Mesothelial cell of epicardium (in vitro differentiated cells): ENCODE measurements around the gene PLCL2. TPM values are rescaled to one million over a fixed set of nuclear protein-coding genes. Genes with fewer than 3 reads are reported as not detected.

ENCODE experiments used
- DNase-seq, 2 experiments: peaks; one replicate each; pipeline ENCODE4 v3.0.0; 2021; ENCODE audit warnings: low spot score in 2 of 2; ENCODE audit not compliant: unreplicated experiment in 2 of 2
- H3K27ac Mint-ChIP-seq: 2 replicates; pipeline ENCODE4 v1.8.0; 2021; ENCODE audit warnings: mixed read lengths
- H3K27me3 Mint-ChIP-seq: 2 replicates; pipeline ENCODE4 v1.8.0; 2021; ENCODE audit warnings: low read depth, mixed read lengths
- H3K36me3 Mint-ChIP-seq: 2 replicates; pipeline ENCODE4 v1.8.0; 2021; ENCODE audit warnings: mixed read lengths
- H3K4me1 Mint-ChIP-seq: 2 replicates; pipeline ENCODE4 v1.8.0; 2021; ENCODE audit warnings: mixed read lengths
- H3K4me3 Mint-ChIP-seq: 2 replicates; pipeline ENCODE4 v1.8.0; 2021; ENCODE audit warnings: mild to moderate bottlenecking, moderate library complexity, mixed read lengths
- H3K9me3 Mint-ChIP-seq: 2 replicates; pipeline ENCODE4 v1.8.0; 2021; ENCODE audit warnings: mixed read lengths
- total RNA-seq: library from RNA; stranded (reverse); gene quantifications from 3 replicates; pipeline ENCODE4 v1.2.1, GENCODE V29; 2021
- TF ChIP-seq, protein P1 (sequence below): fragments of 200-600 bp; sonication (generic); IDR thresholded peaks from one replicate; pipeline ENCODE4 v1.5.0; 2021; ENCODE audit warnings: antibody characterized with exemption; ENCODE audit not compliant: unreplicated experiment

The PLCL2 gene
- total RNA-seq, 1 donor from 2014 or later = 3.6 TPM

DNA sequence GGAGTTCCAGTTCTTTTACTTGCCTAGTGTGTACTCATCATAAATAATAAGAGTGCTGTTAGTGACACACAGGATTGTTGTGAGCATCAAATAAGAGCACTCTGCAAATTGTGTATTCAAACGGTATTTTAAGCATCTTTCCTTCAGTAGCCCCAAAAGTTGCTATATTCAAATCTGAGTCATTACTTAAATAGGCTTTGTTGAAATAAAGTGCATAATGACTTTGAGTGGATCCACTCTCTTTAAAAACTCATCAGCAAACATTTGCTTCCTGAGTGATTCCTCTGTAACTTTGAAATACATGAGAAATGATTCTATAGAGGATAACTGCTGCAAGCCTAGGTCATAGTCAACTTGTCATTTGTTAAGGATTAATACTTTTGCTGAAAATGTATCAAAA lies 29.3 kb upstream of the PLCL2 start:
- Mint-ChIP-seq H3K4me1 (no peaks in the 10 kb centered on the region), H3K27me3 (peaks cover 9% of the 10 kb centered on the region), H3K36me3 (no peaks in the 10 kb centered on the region), H3K9me3 (no peaks in the 10 kb centered on the region), H3K4me3 (no peak overlapping the region), H3K27ac (no peak overlapping the region)
- TF ChIP-seq, protein P1, sequence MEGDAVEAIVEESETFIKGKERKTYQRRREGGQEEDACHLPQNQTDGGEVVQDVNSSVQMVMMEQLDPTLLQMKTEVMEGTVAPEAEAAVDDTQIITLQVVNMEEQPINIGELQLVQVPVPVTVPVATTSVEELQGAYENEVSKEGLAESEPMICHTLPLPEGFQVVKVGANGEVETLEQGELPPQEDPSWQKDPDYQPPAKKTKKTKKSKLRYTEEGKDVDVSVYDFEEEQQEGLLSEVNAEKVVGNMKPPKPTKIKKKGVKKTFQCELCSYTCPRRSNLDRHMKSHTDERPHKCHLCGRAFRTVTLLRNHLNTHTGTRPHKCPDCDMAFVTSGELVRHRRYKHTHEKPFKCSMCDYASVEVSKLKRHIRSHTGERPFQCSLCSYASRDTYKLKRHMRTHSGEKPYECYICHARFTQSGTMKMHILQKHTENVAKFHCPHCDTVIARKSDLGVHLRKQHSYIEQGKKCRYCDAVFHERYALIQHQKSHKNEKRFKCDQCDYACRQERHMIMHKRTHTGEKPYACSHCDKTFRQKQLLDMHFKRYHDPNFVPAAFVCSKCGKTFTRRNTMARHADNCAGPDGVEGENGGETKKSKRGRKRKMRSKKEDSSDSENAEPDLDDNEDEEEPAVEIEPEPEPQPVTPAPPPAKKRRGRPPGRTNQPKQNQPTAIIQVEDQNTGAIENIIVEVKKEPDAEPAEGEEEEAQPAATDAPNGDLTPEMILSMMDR = no peak
- no peak for DNase-seq

DNA sequence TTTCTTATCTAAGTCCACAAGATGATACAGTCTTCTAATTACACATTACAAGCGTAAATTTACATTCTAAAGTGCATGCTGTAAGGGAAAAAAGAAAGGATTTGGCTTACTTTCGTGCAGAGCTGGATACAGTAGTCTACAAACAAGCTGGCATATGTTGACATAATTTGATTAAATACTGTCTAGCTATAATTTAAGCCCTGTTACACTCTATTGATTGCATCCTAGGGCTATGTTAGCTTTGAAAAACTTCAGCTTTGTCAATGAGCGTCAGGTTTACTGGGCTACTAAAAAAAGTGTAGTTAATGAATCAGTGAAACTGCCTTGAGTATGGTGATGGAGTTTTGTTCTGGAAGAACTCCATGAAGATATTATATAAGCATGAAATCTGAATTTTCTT lies 24.5 kb upstream of the PLCL2 start:
- no peak overlapping the region for H3K27ac Mint-ChIP-seq
- H3K4me1 Mint-ChIP-seq = no peaks in the 10 kb centered on the region
- no peaks in the 10 kb centered on the region for H3K9me3 Mint-ChIP-seq
- H3K36me3 Mint-ChIP-seq = no peaks in the 10 kb centered on the region
- TF ChIP-seq, protein P1 = no peak
- H3K4me3 Mint-ChIP-seq = no peak overlapping the region
- no peak for DNase-seq
- H3K27me3 Mint-ChIP-seq = peaks cover 8% of the 10 kb centered on the region

DNA sequence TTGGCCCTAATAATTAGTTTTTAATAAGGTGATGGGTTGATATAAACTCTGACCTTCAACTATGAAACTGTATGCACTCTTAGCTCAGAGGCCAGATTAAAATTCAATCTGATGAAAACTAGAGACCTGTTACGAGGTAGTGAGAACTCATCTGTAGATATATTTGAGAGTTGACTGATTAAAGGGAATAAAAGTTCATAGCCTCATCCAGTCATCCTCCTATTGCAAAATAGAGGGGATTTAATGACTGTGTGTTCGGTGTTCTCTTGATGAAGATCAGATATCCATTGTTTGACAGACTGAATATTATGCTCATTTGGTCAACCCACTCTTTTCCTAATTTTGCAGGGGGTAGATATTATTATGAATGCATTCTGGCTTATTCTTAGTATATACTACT lies 23.3 kb upstream of the PLCL2 start:
- Mint-ChIP-seq H3K9me3 (no peaks in the 10 kb centered on the region), H3K36me3 (no peaks in the 10 kb centered on the region), H3K4me3 (no peak overlapping the region), H3K27ac (no peak overlapping the region), H3K27me3 (peaks cover 9% of the 10 kb centered on the region), H3K4me1 (no peaks in the 10 kb centered on the region)
- TF ChIP-seq, protein P1 = no peak
- DNase-seq = no peak

DNA sequence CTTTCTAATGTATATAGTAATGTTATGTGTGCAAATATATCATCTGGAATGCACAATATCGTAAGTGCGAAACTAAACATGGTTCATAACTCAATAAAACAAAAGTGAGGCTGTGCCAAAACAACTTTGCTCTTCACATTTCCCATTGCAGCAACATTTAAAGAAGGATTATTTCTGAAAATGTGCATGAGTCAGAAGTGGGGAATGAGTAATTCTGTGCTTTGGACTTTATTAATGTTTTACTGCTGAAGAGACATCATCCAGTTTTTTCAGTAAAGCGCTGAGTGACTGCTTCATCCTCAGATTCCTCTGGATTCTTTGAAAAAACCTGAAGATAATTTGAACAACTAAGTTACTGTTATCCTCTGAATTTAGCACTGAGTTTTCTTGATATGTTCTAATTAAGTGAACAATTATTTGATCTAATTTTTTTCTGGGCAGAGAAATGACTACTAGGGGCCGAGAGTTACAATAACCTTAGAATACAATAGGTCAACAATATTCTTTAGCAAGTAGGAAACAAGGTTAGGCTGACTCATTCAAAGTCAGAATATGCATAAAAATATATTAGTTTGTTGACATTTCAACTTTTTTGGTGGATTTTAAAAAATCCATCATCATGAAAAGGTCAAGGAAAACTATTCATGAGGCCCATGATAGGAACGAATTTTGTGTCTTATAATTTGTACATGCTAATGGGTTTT lies 20.0 kb upstream of the PLCL2 start:
- H3K27ac Mint-ChIP-seq = no peak overlapping the region
- TF ChIP-seq, protein P1 = no peak
- DNase-seq = no peak

DNA sequence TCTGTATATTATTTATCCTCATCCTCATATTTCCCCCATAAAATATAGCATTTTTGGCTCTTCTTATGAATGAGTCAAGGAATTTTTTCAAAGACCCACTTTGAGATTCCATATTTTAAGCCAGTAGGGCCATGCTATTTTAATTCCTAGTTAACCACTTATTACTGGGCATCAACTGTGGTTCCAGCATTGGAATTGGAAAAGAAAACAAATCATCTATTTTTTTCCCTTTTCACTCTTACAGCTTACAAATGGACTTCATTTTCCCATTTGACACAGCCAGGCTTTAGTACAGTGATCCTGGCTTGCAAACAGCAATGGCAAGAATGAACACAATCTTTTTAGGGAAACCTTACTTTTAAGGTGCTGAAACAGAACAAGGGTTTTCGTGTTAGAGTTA lies 19.4 kb upstream of the PLCL2 start:
- Mint-ChIP-seq H3K9me3 (no peaks in the 10 kb centered on the region), H3K4me3 (no peak overlapping the region), H3K4me1 (no peaks in the 10 kb centered on the region), H3K36me3 (no peaks in the 10 kb centered on the region), H3K27me3 (peaks cover 21% of the 10 kb centered on the region), H3K27ac (no peak overlapping the region)
- DNase-seq = no peak
- TF ChIP-seq, protein P1 = no peak

More for the DNA sequence above, 20.0 kb upstream of the PLCL2 start:
- Mint-ChIP-seq H3K36me3 (no peaks in the 10 kb centered on the region), H3K9me3 (no peaks in the 10 kb centered on the region), H3K27me3 (peaks cover 21% of the 10 kb centered on the region), H3K4me1 (no peaks in the 10 kb centered on the region), H3K4me3 (no peak overlapping the region)
